ENCODE measurements around the gene CLIC1.

Gene CLIC1

DNA sequence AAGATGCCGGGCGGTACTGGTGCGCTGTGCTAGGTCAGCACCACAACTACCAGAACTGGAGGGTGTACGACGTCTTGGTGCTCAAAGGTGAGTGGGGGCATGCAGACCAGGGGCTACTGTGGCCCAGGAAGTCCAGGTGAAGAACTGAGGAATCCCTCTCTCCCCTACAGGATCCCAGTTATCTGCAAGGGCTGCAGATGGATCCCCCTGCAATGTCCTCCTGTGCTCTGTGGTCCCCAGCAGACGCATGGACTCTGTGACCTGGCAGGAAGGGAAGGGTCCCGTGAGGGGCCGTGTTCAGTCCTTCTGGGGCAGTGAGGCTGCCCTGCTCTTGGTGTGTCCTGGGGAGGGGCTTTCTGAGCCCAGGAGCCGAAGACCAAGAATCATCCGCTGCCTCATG lies 28.6 kb downstream of the CLIC1 start:
- H2BK120ac ChIP-seq (ENCODE audit: insufficient read depth, low read length, poor library complexity): no peak overlapping the region
- H3K79me1 ChIP-seq (ENCODE audit: low read length): peaks cover 4% of the 10 kb centered on the region
- no CpG with 5 or more reads among the region's 10 CpGs for WGBS (ENCODE audit: extremely low coverage, insufficient coverage, insufficient read length)
- peaks cover 1% of the 10 kb centered on the region for H3K79me2 ChIP-seq (ENCODE audit: control insufficient read depth, insufficient read depth, low read length, poor library complexity)
- H3K4ac ChIP-seq (ENCODE audit: low read depth, low read length): no peak overlapping the region
- no peak for DNase-seq
- no peak overlapping the region for H4K8ac ChIP-seq (ENCODE audit: low read depth, low read length)
- H3K14ac ChIP-seq (ENCODE audit: low read length): no peak overlapping the region
- H3K9ac ChIP-seq (ENCODE audit: low read length): no peak overlapping the region
- no peak overlapping the region for H3K18ac ChIP-seq (ENCODE audit: low read length)
- no peaks in the 10 kb centered on the region for H3K27me3 ChIP-seq (ENCODE audit: insufficient read depth, low read length)
- no peak overlapping the region for H2BK5ac ChIP-seq (ENCODE audit: low read depth, low read length, poor library complexity)
- no peaks in the 10 kb centered on the region for H3K36me3 ChIP-seq (ENCODE audit: control insufficient read depth in 1 of 2, insufficient read depth in 2 of 2, low read length in 2 of 2)
- peaks cover 2% of the 10 kb centered on the region for H3K9me3 ChIP-seq (ENCODE audit: insufficient read depth, low read depth, low read length)
- H2AFZ ChIP-seq (ENCODE audit: insufficient read depth, low read length, poor library complexity): no peak overlapping the region
- H2AK5ac ChIP-seq (ENCODE audit: low read length): no peak overlapping the region
- no peak overlapping the region for H3K4me2 ChIP-seq (ENCODE audit: low read length)
- H3K4me1 ChIP-seq (ENCODE audit: control insufficient read depth in 1 of 2, insufficient read depth in 2 of 2, low read length in 2 of 2): no peaks in the 10 kb centered on the region
- no peak overlapping the region for H3K4me3 ChIP-seq (ENCODE audit: low read depth, low read length)
- no peak overlapping the region for H3K23ac ChIP-seq (ENCODE audit: low read length)
- H2BK12ac ChIP-seq (ENCODE audit: low read length): no peak overlapping the region
- H3K27ac ChIP-seq (ENCODE audit: low read depth, low read length): no peak overlapping the region
- H4K12ac ChIP-seq (ENCODE audit: low read depth, low read length): no peak overlapping the region
- H4K91ac ChIP-seq (ENCODE audit: low read depth, low read length): no peak overlapping the region

GRCh38 chr6:31706599-31706998 lies 29.7 kb downstream of the CLIC1 start, which contains the start of gene LY6G6F:
Gene LY6G6F, plus strand, starts transcription at chr6:31706866. Its CDS starts 41 bp downstream, at chr6:31706907.
- no peak within 1 kb of the TSS for H3K27ac ChIP-seq (ENCODE audit: low read depth, low read length)
- H3K4me1 ChIP-seq (ENCODE audit: control insufficient read depth in 1 of 2, insufficient read depth in 2 of 2, low read length in 2 of 2): peaks cover 5 to 7% of the 10 kb centered on the region in 2 experiments
- H3K14ac ChIP-seq (ENCODE audit: low read length): no peak within 1 kb of the TSS
- no peak within 1 kb of the TSS for H2BK5ac ChIP-seq (ENCODE audit: low read depth, low read length, poor library complexity)
- no peak for DNase-seq
- H3K27me3 ChIP-seq (ENCODE audit: insufficient read depth, low read length): no peaks in the 10 kb centered on the region
- peaks cover 6% of the 10 kb centered on the region for H3K79me1 ChIP-seq (ENCODE audit: low read length)
- no peak within 1 kb of the TSS for H3K4me3 ChIP-seq (ENCODE audit: low read depth, low read length)
- no peak within 1 kb of the TSS for H4K8ac ChIP-seq (ENCODE audit: low read depth, low read length)
- H3K9me3 ChIP-seq (ENCODE audit: insufficient read depth, low read depth, low read length): peaks cover 2% of the 10 kb centered on the region
- H2AK5ac ChIP-seq (ENCODE audit: low read length): no peak within 1 kb of the TSS
- H4K12ac ChIP-seq (ENCODE audit: low read depth, low read length): no peak within 1 kb of the TSS
- no peak within 1 kb of the TSS for H2BK12ac ChIP-seq (ENCODE audit: low read length)
- no peak within 1 kb of the TSS for H3K9ac ChIP-seq (ENCODE audit: low read length)
- WGBS (ENCODE audit: extremely low coverage, insufficient coverage, insufficient read length): no CpG with 5 or more reads among the region's 3 CpGs
- H4K91ac ChIP-seq (ENCODE audit: low read depth, low read length): no peak within 1 kb of the TSS
- no peak within 1 kb of the TSS for H2AFZ ChIP-seq (ENCODE audit: insufficient read depth, low read length, poor library complexity)
- no peak within 1 kb of the TSS for H3K23ac ChIP-seq (ENCODE audit: low read length)
- no peak within 1 kb of the TSS for H3K18ac ChIP-seq (ENCODE audit: low read length)
- H2BK120ac ChIP-seq (ENCODE audit: insufficient read depth, low read length, poor library complexity): no peak within 1 kb of the TSS
- H3K79me2 ChIP-seq (ENCODE audit: control insufficient read depth, insufficient read depth, low read length, poor library complexity): peaks cover 6% of the 10 kb centered on the region
- H3K36me3 ChIP-seq (ENCODE audit: control insufficient read depth in 1 of 2, insufficient read depth in 2 of 2, low read length in 2 of 2): no peaks in the 10 kb centered on the region
- no peak within 1 kb of the TSS for H3K4ac ChIP-seq (ENCODE audit: low read depth, low read length)
- no peak within 1 kb of the TSS for H3K4me2 ChIP-seq (ENCODE audit: low read length)

DNA sequence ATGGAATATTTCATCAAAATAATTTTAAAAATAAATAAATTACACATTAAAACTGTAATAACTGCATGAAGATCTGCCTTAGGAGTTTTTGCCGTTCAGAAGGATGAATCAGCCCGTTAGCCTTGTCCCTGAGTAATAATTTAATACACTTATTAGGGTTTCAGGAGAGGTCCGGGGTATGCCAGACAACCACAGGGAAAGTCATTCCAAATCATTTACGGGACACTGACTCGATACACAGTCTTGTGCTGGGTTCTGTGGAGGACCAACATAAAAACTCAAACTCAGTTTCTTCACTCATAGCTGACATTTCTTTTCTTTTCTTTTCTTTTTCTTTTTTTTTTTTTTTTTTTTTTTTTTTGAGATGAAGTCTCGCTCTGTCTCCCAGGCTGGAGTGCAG lies 30.4 kb downstream of the CLIC1 start:
- Histone ChIP-seq H3K4me2 (ENCODE audit: low read length) (no peak overlapping the region), H3K27me3 (ENCODE audit: insufficient read depth, low read length) (no peaks in the 10 kb centered on the region), H3K79me1 (ENCODE audit: low read length) (peaks cover 6% of the 10 kb centered on the region), H3K14ac (ENCODE audit: low read length) (no peak overlapping the region), H3K27ac (ENCODE audit: low read depth, low read length) (no peak overlapping the region), H3K4me3 (ENCODE audit: low read depth, low read length) (no peak overlapping the region), H2AK5ac (ENCODE audit: low read length) (no peak overlapping the region), H3K79me2 (ENCODE audit: control insufficient read depth, insufficient read depth, low read length, poor library complexity) (peaks cover 6% of the 10 kb centered on the region), H3K4ac (ENCODE audit: low read depth, low read length) (no peak overlapping the region), H4K12ac (ENCODE audit: low read depth, low read length) (no peak overlapping the region), H3K18ac (ENCODE audit: low read length) (no peak overlapping the region), H3K23ac (ENCODE audit: low read length) (no peak overlapping the region), H3K9ac (ENCODE audit: low read length) (no peak overlapping the region), H2BK120ac (ENCODE audit: insufficient read depth, low read length, poor library complexity) (no peak overlapping the region), H4K8ac (ENCODE audit: low read depth, low read length) (no peak overlapping the region), H2AFZ (ENCODE audit: insufficient read depth, low read length, poor library complexity) (no peak overlapping the region), H3K36me3 (ENCODE audit: control insufficient read depth in 1 of 2, insufficient read depth in 2 of 2, low read length in 2 of 2) (peaks cover 1 to 2% of the 10 kb centered on the region in 2 experiments), H2BK12ac (ENCODE audit: low read length) (no peak overlapping the region), H3K9me3 (ENCODE audit: insufficient read depth, low read depth, low read length) (peaks cover 2% of the 10 kb centered on the region), H4K91ac (ENCODE audit: low read depth, low read length) (no peak overlapping the region), H3K4me1 (ENCODE audit: control insufficient read depth in 1 of 2, insufficient read depth in 2 of 2, low read length in 2 of 2) (peaks cover 6 to 8% of the 10 kb centered on the region in 2 experiments), H2BK5ac (ENCODE audit: low read depth, low read length, poor library complexity) (no peak overlapping the region)
- no CpG with 5 or more reads among the region's 6 CpGs for WGBS (ENCODE audit: extremely low coverage, insufficient coverage, insufficient read length)
- no peak for DNase-seq

DNA sequence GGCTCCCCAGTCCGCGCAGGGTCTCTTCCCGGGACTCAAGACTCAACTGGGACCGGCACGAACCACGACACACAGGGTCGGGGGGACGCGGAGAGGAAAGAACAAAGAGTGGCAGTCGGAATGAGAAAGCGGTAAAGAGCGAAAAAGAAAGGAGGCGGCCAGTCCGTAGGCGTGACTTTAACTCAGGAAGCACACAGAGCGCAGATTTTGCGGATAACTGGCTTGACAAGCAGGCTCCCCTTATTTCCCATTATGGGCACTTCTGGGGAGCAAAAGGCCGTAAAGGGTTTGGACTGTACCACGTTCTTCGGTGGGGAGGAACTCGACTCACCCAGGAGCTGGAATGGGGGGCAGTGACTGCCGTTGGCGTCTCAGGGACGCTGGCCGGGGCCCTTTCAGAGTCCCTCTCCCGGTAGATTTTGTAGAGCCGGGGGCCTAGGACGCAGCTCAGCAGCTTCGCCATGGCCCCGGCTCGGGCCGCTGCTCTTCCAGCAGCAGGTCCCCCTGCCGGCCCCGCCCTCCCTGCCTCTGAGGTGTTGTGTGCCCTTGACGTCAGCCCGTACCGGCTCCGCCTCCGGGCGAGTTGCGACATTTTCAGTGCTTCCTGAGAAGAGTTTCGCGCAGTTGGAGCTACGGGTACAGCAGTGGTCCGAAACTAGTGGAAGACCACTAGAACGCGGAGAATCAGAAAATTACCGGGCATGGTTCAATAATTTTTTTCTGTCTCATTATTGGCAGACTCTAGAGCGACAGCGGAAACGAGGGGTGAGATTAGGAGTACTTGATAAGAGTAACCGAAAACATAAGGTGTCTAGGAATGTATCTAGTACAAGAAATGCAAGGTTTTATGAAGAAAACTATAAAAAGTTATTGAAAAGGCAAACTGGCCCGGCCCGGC lies 33.3 kb downstream of the CLIC1 start, which contains the start of gene ABHD16A:
Gene ABHD16A, minus strand, starts transcription at position 506 of the 898 bp plus-strand sequence. Its CDS starts 43 bp downstream, at position 463.
- peaks cover 2% of the 10 kb centered on the region for H3K9me3 ChIP-seq (ENCODE audit: insufficient read depth, low read depth, low read length)
- peak within 1 kb of the TSS; percentile 88 for H3K4me3 ChIP-seq (ENCODE audit: low read depth, low read length)
- peak within 1 kb of the TSS; percentile 47 for H2BK12ac ChIP-seq (ENCODE audit: low read length)
- peak within 1 kb of the TSS; percentile 71 for H4K91ac ChIP-seq (ENCODE audit: low read depth, low read length)
- H3K27me3 ChIP-seq (ENCODE audit: insufficient read depth, low read length): no peaks in the 10 kb centered on the region
- no peak within 1 kb of the TSS for H2AK5ac ChIP-seq (ENCODE audit: low read length)
- H3K36me3 ChIP-seq (ENCODE audit: control insufficient read depth in 1 of 2, insufficient read depth in 2 of 2, low read length in 2 of 2): peaks cover 5 to 7% of the 10 kb centered on the region in 2 experiments
- peak within 1 kb of the TSS; percentile 29 for H2BK120ac ChIP-seq (ENCODE audit: insufficient read depth, low read length, poor library complexity)
- H3K79me1 ChIP-seq (ENCODE audit: low read length): peaks cover 6% of the 10 kb centered on the region
- peak within 1 kb of the TSS; percentile 82 for H3K4me2 ChIP-seq (ENCODE audit: low read length)
- H3K23ac ChIP-seq (ENCODE audit: low read length): no peak within 1 kb of the TSS
- peak within 1 kb of the TSS; percentile 60 for H2AFZ ChIP-seq (ENCODE audit: insufficient read depth, low read length, poor library complexity)
- H2BK5ac ChIP-seq (ENCODE audit: low read depth, low read length, poor library complexity): peak within 1 kb of the TSS; percentile 38
- peak within 1 kb of the TSS; percentile 94 for H3K27ac ChIP-seq (ENCODE audit: low read depth, low read length)
- WGBS (ENCODE audit: extremely low coverage, insufficient coverage, insufficient read length): no CpG with 5 or more reads among the region's 54 CpGs
- H4K12ac ChIP-seq (ENCODE audit: low read depth, low read length): peak within 1 kb of the TSS; percentile 94
- DNase-seq: peak; percentile 99 to 100
- peak within 1 kb of the TSS; percentile 60 for H3K18ac ChIP-seq (ENCODE audit: low read length)
- H3K4me1 ChIP-seq (ENCODE audit: control insufficient read depth in 1 of 2, insufficient read depth in 2 of 2, low read length in 2 of 2): peaks cover 7 to 8% of the 10 kb centered on the region in 2 experiments
- H3K79me2 ChIP-seq (ENCODE audit: control insufficient read depth, insufficient read depth, low read length, poor library complexity): peaks cover 6% of the 10 kb centered on the region
- peak within 1 kb of the TSS; percentile 99 for H3K9ac ChIP-seq (ENCODE audit: low read length)
- H3K4ac ChIP-seq (ENCODE audit: low read depth, low read length): peak within 1 kb of the TSS; percentile 78
- peak within 1 kb of the TSS; percentile 48 for H3K14ac ChIP-seq (ENCODE audit: low read length)
- peak within 1 kb of the TSS; percentile 87 for H4K8ac ChIP-seq (ENCODE audit: low read depth, low read length)

Data from trophoblast cell (in vitro differentiated cells and primary cell).